Measurements from ENCODE around the gene SYS1.
"Not testable (repeated sequence)": the region's sequence is repeated elsewhere in the genome, so short reads cannot be mapped to it uniquely, and the experiment has no call there.

The SYS1 gene

GRCh38 chr20:45346291-45346718, 16.7 kb upstream of the SYS1 start:
- Mint-ChIP-seq H3K27ac (no peak overlapping the region), H3K9me3 (no peaks in the 10 kb centered on the region), H3K27me3 (peaks cover 4% of the 10 kb centered on the region), H3K4me3 (no peak overlapping the region), H3K36me3 (no peaks in the 10 kb centered on the region), H3K4me1 (peaks cover 10% of the 10 kb centered on the region)

GRCh38 chr20:45346851-45347250, 16.1 kb upstream of the SYS1 start:
- peaks cover 10% of the 10 kb centered on the region for H3K4me1 Mint-ChIP-seq

GRCh38 chr20:45347297-45347935, 15.5 kb upstream of the SYS1 start:
- Mint-ChIP-seq H3K27ac (no peak overlapping the region), H3K4me3 (peak overlapping the region; percentile 86), H3K27me3 (peaks cover 4% of the 10 kb centered on the region), H3K9me3 (no peaks in the 10 kb centered on the region), H3K4me1 (peaks cover 10% of the 10 kb centered on the region), H3K36me3 (no peaks in the 10 kb centered on the region)

More at GRCh38 chr20:45346851-45347250, 16.1 kb upstream of the SYS1 start:
- no peaks in the 10 kb centered on the region for H3K9me3 Mint-ChIP-seq
- no peaks in the 10 kb centered on the region for H3K36me3 Mint-ChIP-seq
- H3K27me3 Mint-ChIP-seq = peaks cover 4% of the 10 kb centered on the region
- no peak overlapping the region for H3K27ac Mint-ChIP-seq
- H3K4me3 Mint-ChIP-seq = peak overlapping the region; percentile 86

- H3K4me3 Mint-ChIP-seq = peak within 1 kb of the TSS; percentile 86
- H3K9me3 Mint-ChIP-seq = no peaks in the 10 kb centered on the region
- no peak within 1 kb of the TSS for H3K27ac Mint-ChIP-seq
- H3K36me3 Mint-ChIP-seq = no peaks in the 10 kb centered on the region
- peaks cover 10% of the 10 kb centered on the region for H3K4me1 Mint-ChIP-seq
- peaks cover 4% of the 10 kb centered on the region for H3K27me3 Mint-ChIP-seq
These were observed 14.8 kb upstream of the SYS1 start, which contains the start of gene SDC4 for GRCh38 chr20:45347936-45348778. TSS of gene SDC4 (minus strand) at chr20:45348424. CDS start at chr20:45348384, 40 bp downstream.

GRCh38 chr20:45350217-45350616, 12.7 kb upstream of the SYS1 start:
- Mint-ChIP-seq H3K4me1 (peaks cover 24% of the 10 kb centered on the region), H3K9me3 (no peaks in the 10 kb centered on the region), H3K36me3 (no peaks in the 10 kb centered on the region), H3K4me3 (no peak overlapping the region), H3K27ac (no peak overlapping the region), H3K27me3 (no peaks in the 10 kb centered on the region)

GRCh38 chr20:45350795-45351194, 12.2 kb upstream of the SYS1 start:
- H3K9me3 Mint-ChIP-seq, H3K36me3 Mint-ChIP-seq, H3K27me3 Mint-ChIP-seq, H3K27ac Mint-ChIP-seq, H3K4me3 Mint-ChIP-seq: not testable (repeated sequence)
- H3K4me1 Mint-ChIP-seq = peaks cover 30% of the 10 kb centered on the region

- Mint-ChIP-seq H3K9me3 (no peaks in the 10 kb centered on the region), H3K4me1 (peaks cover 30% of the 10 kb centered on the region), H3K36me3 (no peaks in the 10 kb centered on the region), H3K27ac (no peak overlapping the region), H3K4me3 (no peak overlapping the region), H3K27me3 (no peaks in the 10 kb centered on the region)
These were observed 10.2 kb upstream of the SYS1 start for GRCh38 chr20:45352729-45353128.

GRCh38 chr20:45353746-45354145, 9.2 kb upstream of the SYS1 start:
- no peaks in the 10 kb centered on the region for H3K27me3 Mint-ChIP-seq
- H3K4me1 Mint-ChIP-seq = peaks cover 29% of the 10 kb centered on the region
- H3K27ac Mint-ChIP-seq = peak overlapping the region; percentile 60
- H3K9me3 Mint-ChIP-seq = no peaks in the 10 kb centered on the region
- no peak overlapping the region for H3K4me3 Mint-ChIP-seq
- H3K36me3 Mint-ChIP-seq = no peaks in the 10 kb centered on the region

- Mint-ChIP-seq H3K9me3 (no peaks in the 10 kb centered on the region), H3K27me3 (no peaks in the 10 kb centered on the region), H3K27ac (peak overlapping the region; percentile 88), H3K4me1 (peaks cover 29% of the 10 kb centered on the region), H3K36me3 (no peaks in the 10 kb centered on the region), H3K4me3 (peak overlapping the region; percentile 56)
These were observed 8.3 kb upstream of the SYS1 start for GRCh38 chr20:45354423-45355208.

GRCh38 chr20:45355209-45356084, 7.5 kb upstream of the SYS1 start:
- no peaks in the 10 kb centered on the region for H3K9me3 Mint-ChIP-seq
- peak overlapping the region; percentile 56 for H3K4me3 Mint-ChIP-seq
- no peaks in the 10 kb centered on the region for H3K27me3 Mint-ChIP-seq
- no peaks in the 10 kb centered on the region for H3K36me3 Mint-ChIP-seq
- H3K27ac Mint-ChIP-seq = peak overlapping the region; percentile 93
- peaks cover 29% of the 10 kb centered on the region for H3K4me1 Mint-ChIP-seq

GRCh38 chr20:45358282-45359068, 4.5 kb upstream of the SYS1 start:
- no peak overlapping the region for H3K4me3 Mint-ChIP-seq
- H3K27ac Mint-ChIP-seq = no peak overlapping the region
- H3K4me1 Mint-ChIP-seq = peaks cover 36% of the 10 kb centered on the region
- no peaks in the 10 kb centered on the region for H3K36me3 Mint-ChIP-seq
- H3K9me3 Mint-ChIP-seq = no peaks in the 10 kb centered on the region
- H3K27me3 Mint-ChIP-seq = no peaks in the 10 kb centered on the region

- no peak overlapping the region for H3K4me3 Mint-ChIP-seq
- no peaks in the 10 kb centered on the region for H3K27me3 Mint-ChIP-seq
- H3K27ac Mint-ChIP-seq = no peak overlapping the region
- no peaks in the 10 kb centered on the region for H3K9me3 Mint-ChIP-seq
- no peaks in the 10 kb centered on the region for H3K36me3 Mint-ChIP-seq
- H3K4me1 Mint-ChIP-seq = peaks cover 38% of the 10 kb centered on the region
These were observed 3.9 kb upstream of the SYS1 start for GRCh38 chr20:45359069-45359405.

- no peaks in the 10 kb centered on the region for H3K36me3 Mint-ChIP-seq
These were observed 3.4 kb upstream of the SYS1 start for GRCh38 chr20:45359406-45360148.

GRCh38 chr20:45361793-45362192, 1.2 kb upstream of the SYS1 start:
- no peaks in the 10 kb centered on the region for H3K27me3 Mint-ChIP-seq
- no peak overlapping the region for H3K27ac Mint-ChIP-seq
- H3K9me3 Mint-ChIP-seq = no peaks in the 10 kb centered on the region
- H3K4me1 Mint-ChIP-seq = peaks cover 36% of the 10 kb centered on the region
- H3K36me3 Mint-ChIP-seq = no peaks in the 10 kb centered on the region
- no peak overlapping the region for H3K4me3 Mint-ChIP-seq

More at GRCh38 chr20:45359406-45360148, 3.4 kb upstream of the SYS1 start:
- H3K27me3 Mint-ChIP-seq = no peaks in the 10 kb centered on the region
- no peaks in the 10 kb centered on the region for H3K9me3 Mint-ChIP-seq
- no peak overlapping the region for H3K4me3 Mint-ChIP-seq
- H3K4me1 Mint-ChIP-seq = peaks cover 35% of the 10 kb centered on the region
- H3K27ac Mint-ChIP-seq = no peak overlapping the region

All from activated naive CD4-positive, alpha-beta T cell treated with anti-CD3 and anti-CD28 coated beads, Interleukin-2, amount 50 U/mL, for 24 hours (primary cell).